Right atrium auricular region (tissue), 2 donors: ENCODE data around the gene CD48. TPM values are rescaled to one million over a fixed set of nuclear protein-coding genes. Genes with fewer than 3 reads are reported as not detected.
"Not testable (repeated sequence)": the region's sequence is repeated elsewhere in the genome, so short reads cannot be mapped to it uniquely, and the experiment has no call there.

Experiments used
- DNase-seq: peaks from one replicate; pipeline ENCODE4 v3.0.0-alpha.2; 2019; ENCODE audit warnings: low spot score
- H3K27ac ChIP-seq, 2 donors: fragments of 200-600 bp; sonication (generic); 1 replicate in 1 of 2; 2 replicates in 1 of 2; pipeline ENCODE4 v1.5.1; 2016 to 2019
- H3K27me3 ChIP-seq, 2 donors: fragments of 200-600 bp; sonication (generic); one replicate each; pipeline versions ENCODE4 v1.5.1 to v1.6.0; 2017 to 2019
- H3K36me3 ChIP-seq: fragments of 200-600 bp; sonication (generic); one replicate; pipeline ENCODE4 v1.5.1; 2016
- H3K4me1 ChIP-seq, 2 donors: fragments of 200-600 bp; sonication (generic); one replicate each; pipeline versions ENCODE4 v1.5.1 to v1.6.0; 2017 to 2019
- H3K4me3 ChIP-seq, 2 donors: fragments of 200-600 bp; sonication (generic); 1 replicate in 1 of 2; 2 replicates in 1 of 2; pipeline ENCODE4 v1.5.1; 2017 to 2019; ENCODE audit warnings: mild to moderate bottlenecking in 1 of 2, moderate library complexity in 1 of 2
- H3K9me3 ChIP-seq, 2 donors: fragments of 200-600 bp; sonication (generic); one replicate each; pipeline ENCODE4 v1.5.1; 2019
- CTCF ChIP-seq, 2 donors: fragments of 200-600 bp; sonication (generic); IDR thresholded peaks; one replicate each; pipeline ENCODE4 v1.5.1; 2019; ENCODE audit warnings: antibody characterized with exemption in 2 of 2
- total RNA-seq, 2 donors: library from RNA; depleted of rRNA; stranded (reverse); fragments of >200 nt; gene quantifications; one replicate each; pipeline ENCODE4 v1.1.0, GENCODE V29; 2016

The CD48 gene
- total RNA-seq, 2 donors from 2014 or later = 1.2 to 3.2 TPM

GRCh38 chr1:160652924-160653619, 58.5 kb downstream of the CD48 start:
- H3K9me3 ChIP-seq = no peaks in the 10 kb centered on the region
- no peak for TF ChIP-seq CTCF (IDR thresholded peaks at IDR 0.05)
- H3K4me1 ChIP-seq = no peaks in the 10 kb centered on the region
- no peak overlapping the region for H3K4me3 ChIP-seq
- H3K36me3 ChIP-seq = no peaks in the 10 kb centered on the region
- no peaks in the 10 kb centered on the region for H3K27me3 ChIP-seq
- no peak for DNase-seq
- no peak overlapping the region for H3K27ac ChIP-seq

DNA sequence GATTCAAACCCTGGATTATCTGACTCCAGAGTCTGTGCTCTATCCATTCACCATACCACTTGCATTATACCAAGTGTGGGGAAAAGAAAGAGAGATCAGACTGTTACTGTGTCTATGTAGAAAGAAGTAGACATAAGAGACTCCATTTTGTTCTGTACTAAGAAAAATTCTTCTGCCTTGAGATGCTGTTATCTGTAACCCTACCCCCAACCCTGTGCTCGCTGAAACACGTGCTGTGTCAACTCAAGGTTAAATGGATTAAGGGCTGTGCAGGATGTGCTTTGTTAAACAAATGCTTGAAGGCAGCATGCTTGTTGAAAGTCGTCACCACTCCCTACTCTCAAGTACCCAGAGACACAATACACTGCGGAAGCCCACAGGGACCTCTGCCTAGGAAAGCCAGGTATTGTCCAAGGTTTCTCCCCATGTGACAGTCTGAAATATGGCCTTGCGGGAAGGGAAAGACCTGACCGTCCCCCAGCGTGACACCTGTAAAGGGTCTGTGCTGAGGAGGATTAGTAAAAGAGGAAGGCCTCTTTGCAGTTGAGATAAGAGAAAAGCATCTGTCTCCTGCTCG, 59.5 kb downstream of the CD48 start:
- DNase-seq, H3K9me3 ChIP-seq, H3K36me3 ChIP-seq, H3K4me3 ChIP-seq, H3K27ac ChIP-seq, H3K27me3 ChIP-seq, H3K4me1 ChIP-seq: not testable (repeated sequence)

DNA sequence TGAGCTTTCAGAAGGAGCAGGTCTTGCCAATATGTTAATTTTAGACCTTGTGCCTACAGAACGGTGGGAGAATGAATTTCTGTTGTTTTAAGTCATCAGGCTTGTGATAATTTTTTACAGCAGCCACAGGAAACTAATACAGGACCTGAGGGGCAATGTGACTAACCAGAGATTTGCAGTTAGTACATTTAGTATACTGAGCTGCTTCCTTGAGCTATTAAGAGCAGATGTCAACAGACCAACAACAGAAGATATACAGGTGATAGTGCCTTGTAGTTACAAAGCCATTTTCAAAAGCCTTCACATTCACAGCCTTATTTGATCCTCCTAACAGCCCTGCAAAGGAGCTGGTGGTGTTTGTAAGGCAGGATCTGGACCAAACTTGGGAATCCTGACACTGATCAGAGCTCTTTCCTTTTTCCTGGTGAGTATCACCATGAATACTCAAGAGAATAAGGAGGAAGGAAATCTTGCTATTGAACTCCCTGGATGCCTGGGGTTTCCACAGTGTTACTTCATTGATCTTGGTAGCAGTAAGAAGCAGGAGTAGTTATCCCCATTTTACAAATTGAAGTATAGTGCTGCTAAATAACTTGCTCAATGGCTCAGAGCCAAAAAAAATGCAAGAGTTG, 60.1 kb downstream of the CD48 start:
- no peak overlapping the region for H3K27ac ChIP-seq
- TF ChIP-seq CTCF (IDR thresholded peaks at IDR 0.05) = no peak
- H3K4me3 ChIP-seq = no peak overlapping the region
- H3K27me3 ChIP-seq = no peaks in the 10 kb centered on the region
- H3K4me1 ChIP-seq = no peaks in the 10 kb centered on the region
- H3K36me3 ChIP-seq = no peaks in the 10 kb centered on the region
- H3K9me3 ChIP-seq = no peaks in the 10 kb centered on the region
- DNase-seq = no peak

DNA sequence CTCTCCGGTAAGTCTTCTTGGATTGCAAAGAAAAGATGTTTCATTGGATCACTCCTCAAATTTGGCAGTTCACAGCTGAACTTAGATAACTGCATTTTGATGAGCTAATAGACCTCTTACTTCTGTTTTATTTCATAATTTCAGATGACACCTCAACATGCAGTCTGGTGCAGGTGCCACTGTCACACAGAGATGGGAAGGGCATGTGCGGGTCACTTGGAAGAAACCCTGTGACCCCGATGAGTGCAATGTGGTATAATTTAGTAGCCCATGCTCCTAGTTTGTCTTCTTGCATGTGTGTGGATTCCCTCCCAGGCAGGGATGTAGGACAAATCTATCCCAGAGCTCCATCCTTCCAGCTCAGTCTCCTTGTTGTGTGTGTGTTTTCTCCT, 64.3 kb downstream of the CD48 start:
- DNase-seq = no peak
- H3K4me3 ChIP-seq = no peak overlapping the region
- no peak for TF ChIP-seq CTCF (IDR thresholded peaks at IDR 0.05)

DNA sequence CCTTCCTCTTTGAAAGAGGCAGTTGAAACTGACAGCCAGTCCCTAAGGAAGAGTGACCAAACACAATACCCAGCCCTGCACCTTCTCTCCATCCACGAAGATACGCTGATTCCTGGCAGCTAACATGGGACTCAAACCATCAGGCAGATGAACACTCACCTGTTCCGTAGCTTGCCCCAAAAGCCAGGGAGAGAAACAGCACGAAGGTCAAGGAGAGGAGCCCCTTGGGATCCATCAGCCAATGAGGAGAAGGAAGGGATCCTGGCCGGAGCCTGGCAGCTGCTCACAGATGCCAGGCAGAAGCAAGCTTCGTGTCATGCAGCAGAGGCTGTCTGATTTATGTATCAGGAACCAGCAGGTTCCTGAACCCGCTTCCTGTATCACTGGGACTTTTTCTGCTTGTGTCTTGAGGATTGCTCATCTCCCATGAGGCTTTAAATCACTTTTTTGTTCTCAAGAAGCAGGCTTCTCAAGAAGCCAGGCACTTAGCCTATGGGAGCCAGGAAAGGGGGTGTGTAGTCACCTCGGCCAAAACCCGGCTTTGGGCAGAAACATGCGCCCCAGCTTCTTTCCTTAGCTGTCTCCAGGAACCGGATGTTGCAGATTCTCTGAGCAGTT, 64.8 kb downstream of the CD48 start, which contains the start of gene SLAMF1:
SLAMF1 (minus strand) TSS at position 334 of the 618 bp plus-strand sequence; CDS start at position 235, 99 bp downstream.
- no peak for DNase-seq
- Histone ChIP-seq H3K27ac (no peak within 1 kb of the TSS), H3K4me3 (no peak within 1 kb of the TSS)

More for the DNA sequence above, 64.3 kb downstream of the CD48 start:
- Histone ChIP-seq H3K27me3 (no peaks in the 10 kb centered on the region), H3K9me3 (no peaks in the 10 kb centered on the region), H3K27ac (no peak overlapping the region), H3K36me3 (no peaks in the 10 kb centered on the region), H3K4me1 (no peaks in the 10 kb centered on the region)

More for the DNA sequence above, 64.8 kb downstream of the CD48 start, which contains the start of gene SLAMF1:
- Histone ChIP-seq H3K4me1 (no peaks in the 10 kb centered on the region), H3K36me3 (no peaks in the 10 kb centered on the region), H3K9me3 (no peaks in the 10 kb centered on the region), H3K27me3 (no peaks in the 10 kb centered on the region)
- TF ChIP-seq CTCF (IDR thresholded peaks at IDR 0.05) = no peak
